Astrocyte of the cerebellum (primary cell): Measurements from ENCODE around the gene PLA2G7.

Source experiments
- DNase-seq: peaks from one replicate; pipeline ENCODE4 v3.0.0-alpha.2; 2011; ENCODE audit warnings: low read depth
- H3K4me3 ChIP-seq: 2 replicates; pipeline ENCODE4 v1.5.1; 2011; ENCODE audit warnings: mild to moderate bottlenecking, low read depth, low read length, moderate library complexity
- in situ Hi-C: cut with HindIII; loops from 2 replicates; pipeline ENCODE4 v1.10.0; 2017; ENCODE audit warnings: low sequenced_read_pairs
- TF ChIP-seq, protein P1 (sequence below): IDR thresholded peaks from 2 replicates; pipeline ENCODE4 v1.5.1; 2012; ENCODE audit warnings: low read length, low read depth, moderate library complexity, mild to moderate bottlenecking; ENCODE audit errors: missing control alignments

The PLA2G7 gene

DNA sequence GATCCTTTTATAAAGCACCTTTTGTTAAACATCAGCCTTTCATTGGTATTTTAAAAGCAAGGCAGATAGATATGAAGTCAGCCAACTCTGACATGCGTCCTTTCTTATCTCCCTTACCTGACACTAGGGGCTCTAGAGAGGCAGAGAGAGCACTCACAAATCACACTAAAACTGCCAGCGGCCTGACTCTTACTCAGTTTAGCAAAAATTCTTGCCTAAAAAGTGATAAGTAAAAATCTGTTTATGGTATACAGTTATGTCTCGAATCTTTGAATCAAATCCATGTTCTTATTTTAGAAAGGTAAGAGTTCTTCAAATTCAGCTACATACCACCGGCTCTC lies 57.9 kb downstream of the PLA2G7 start:
- H3K4me3 ChIP-seq = no peak overlapping the region
- in situ Hi-C loops = no loop called here
- no peak for DNase-seq
- TF ChIP-seq, protein P1, sequence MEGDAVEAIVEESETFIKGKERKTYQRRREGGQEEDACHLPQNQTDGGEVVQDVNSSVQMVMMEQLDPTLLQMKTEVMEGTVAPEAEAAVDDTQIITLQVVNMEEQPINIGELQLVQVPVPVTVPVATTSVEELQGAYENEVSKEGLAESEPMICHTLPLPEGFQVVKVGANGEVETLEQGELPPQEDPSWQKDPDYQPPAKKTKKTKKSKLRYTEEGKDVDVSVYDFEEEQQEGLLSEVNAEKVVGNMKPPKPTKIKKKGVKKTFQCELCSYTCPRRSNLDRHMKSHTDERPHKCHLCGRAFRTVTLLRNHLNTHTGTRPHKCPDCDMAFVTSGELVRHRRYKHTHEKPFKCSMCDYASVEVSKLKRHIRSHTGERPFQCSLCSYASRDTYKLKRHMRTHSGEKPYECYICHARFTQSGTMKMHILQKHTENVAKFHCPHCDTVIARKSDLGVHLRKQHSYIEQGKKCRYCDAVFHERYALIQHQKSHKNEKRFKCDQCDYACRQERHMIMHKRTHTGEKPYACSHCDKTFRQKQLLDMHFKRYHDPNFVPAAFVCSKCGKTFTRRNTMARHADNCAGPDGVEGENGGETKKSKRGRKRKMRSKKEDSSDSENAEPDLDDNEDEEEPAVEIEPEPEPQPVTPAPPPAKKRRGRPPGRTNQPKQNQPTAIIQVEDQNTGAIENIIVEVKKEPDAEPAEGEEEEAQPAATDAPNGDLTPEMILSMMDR = peak; percentile 46

- in situ Hi-C loops = no loop called here
- DNase-seq = no peak
- TF ChIP-seq, protein P1 = no peak
- no peak overlapping the region for H3K4me3 ChIP-seq
These were observed 58.4 kb downstream of the PLA2G7 start for GRCh38 chr6:46676604-46677313.

DNA sequence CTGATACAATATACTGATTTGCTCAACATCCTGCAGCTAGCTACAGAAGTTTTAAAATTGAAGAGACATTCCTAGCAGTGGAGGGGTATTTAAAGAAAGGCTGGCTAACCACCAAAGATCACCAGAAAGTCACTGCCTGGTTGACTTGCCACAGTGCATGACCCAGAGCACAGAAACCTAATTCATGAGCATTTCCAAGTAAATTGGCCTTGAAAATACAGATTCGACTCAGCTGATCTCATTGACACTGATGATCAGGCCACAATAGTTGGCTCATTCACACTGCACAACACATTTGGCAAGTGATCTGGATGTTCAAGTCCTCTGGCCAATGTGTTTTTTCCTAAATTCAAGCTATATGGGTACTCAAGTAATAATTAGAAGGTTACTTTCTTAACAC lies 60.8 kb downstream of the PLA2G7 start:
- in situ Hi-C loops = loop anchor here (5.0 kb wide), 1 partner anchor 33 kb away; no protein-coding TSS in a partner anchor
- TF ChIP-seq, protein P1 = no peak
- H3K4me3 ChIP-seq = no peak overlapping the region
- no peak for DNase-seq

GRCh38 chr6:46667377-46667776 lies 67.8 kb downstream of the PLA2G7 start:
- no peak for DNase-seq
- TF ChIP-seq, protein P1 = no peak
- in situ Hi-C loops = no loop called here
- no peak overlapping the region for H3K4me3 ChIP-seq

DNA sequence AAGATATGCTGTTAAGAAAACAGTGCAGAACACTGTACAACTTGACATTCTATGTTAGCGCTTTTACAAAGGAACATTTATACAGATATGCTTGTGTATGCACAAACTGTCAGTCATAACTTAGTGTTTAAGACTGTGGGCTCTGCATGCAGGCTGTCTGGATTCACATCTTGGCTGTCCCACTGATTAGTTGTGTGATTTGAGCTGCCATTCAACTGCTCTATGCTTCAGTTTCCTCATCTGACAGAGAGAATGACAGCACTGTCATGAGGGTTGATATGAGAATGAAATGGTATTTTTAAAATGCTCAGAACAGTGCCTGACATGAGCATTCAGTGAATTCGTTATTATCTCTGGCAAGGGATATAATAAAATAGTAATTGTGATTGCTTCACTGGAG lies 73.7 kb downstream of the PLA2G7 start:
- TF ChIP-seq, protein P1 = no peak
- in situ Hi-C loops = no loop called here
- no peak overlapping the region for H3K4me3 ChIP-seq
- no peak for DNase-seq

- TF ChIP-seq, protein P1 = no peak
- H3K4me3 ChIP-seq = no peak overlapping the region
- in situ Hi-C loops = no loop called here
- DNase-seq = no peak
These were observed 77.5 kb downstream of the PLA2G7 start for GRCh38 chr6:46657642-46658041.
